Effector CD4-positive, alpha-beta T cell (primary cell): ENCODE measurements around the gene CASP9.
"Not testable (repeated sequence)": the region's sequence is repeated elsewhere in the genome, so short reads cannot be mapped to it uniquely, and the experiment has no call there.

Source experiments
- DNase-seq: peaks from one replicate; pipeline ENCODE4 v3.0.0-alpha.2; 2020

CASP9 gene

GRCh38 chr1:15525050-15526020, 1.3 kb upstream of the CASP9 start:
- peak; percentile 99 for DNase-seq

DNA sequence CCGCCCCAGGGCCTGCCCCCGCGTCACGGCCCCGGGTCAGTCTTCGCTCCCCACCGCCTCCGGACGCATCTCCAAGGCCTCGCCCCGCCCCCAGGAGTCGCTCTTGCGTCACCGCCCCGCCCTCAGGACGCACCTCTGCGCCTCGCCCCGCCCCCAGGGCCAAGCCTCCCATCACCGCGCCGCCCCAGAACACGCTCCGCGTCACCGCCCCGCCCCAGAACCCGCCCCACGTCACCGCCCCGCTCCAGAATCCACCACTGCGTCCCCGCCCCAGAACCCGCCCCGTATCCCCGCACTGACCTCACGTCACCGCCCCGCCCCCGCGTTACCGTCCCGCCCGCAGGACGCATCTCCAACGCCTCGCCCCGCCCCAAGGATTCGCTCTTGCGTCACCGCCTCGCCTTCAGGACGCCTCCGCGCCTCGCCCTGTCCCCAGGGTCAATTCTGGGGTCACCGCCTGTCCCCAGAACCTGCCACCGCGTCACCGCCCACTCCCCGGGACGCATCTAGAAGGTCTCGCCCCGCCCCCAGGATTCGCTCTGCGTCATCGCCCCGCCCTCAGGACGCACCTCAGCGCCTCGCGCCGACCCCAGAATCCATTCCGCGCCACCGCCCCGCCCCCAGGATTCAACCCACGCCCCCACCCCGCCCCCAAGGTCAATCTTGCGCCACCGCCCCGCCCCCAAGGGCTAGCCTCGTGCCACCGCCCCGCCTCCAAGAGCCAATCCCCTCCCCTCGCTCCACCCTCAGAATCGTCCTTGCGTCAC, 451 bp upstream of the CASP9 start:
- DNase-seq, result peak; percentile 98

GRCh38 chr1:15523104-15524020, 653 bp downstream of the CASP9 start:
- no peak for DNase-seq

DNA sequence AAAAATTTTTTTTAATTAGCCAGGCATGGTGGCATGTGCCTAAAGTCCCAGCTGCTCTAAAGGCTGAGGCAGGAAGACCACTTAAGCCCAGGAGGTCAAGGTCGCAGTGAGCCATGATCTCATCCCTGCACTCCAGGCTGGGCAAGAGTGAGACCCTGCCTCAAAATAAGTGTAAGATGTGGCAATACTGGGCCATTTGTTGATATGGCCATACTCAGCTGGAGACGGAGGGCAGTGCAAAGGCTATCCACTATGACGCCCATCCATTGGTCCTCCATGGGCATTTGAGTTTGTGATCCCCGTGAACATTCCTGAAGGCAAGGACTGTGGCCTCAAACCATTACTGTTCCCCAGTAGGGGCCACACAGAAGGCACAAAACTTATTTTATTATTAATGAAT, 1.5 kb downstream of the CASP9 start:
- DNase-seq, result no peak

GRCh38 chr1:15521206-15521906, 2.7 kb downstream of the CASP9 start:
- not testable (repeated sequence) for DNase-seq

DNA sequence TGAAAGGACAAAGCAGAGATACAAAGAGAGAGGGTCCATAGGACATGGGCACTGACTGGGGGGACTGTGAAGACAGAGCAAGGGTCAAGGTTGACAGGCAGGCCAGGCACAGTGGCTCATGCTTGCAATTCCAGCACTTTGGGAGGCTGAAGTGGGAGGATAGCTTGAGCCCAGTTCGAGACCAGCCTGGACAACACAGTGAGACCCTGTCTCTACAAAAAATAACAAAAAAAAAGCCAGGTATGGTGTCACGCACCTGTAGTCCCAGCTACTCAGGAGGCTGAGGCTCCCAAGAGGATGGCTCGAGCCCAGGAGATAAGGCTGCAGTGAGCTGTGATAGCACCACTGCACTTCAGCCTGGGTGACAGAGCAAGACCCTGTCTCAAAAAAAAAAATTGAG, 4.4 kb downstream of the CASP9 start:
- DNase-seq, result no peak

GRCh38 chr1:15515022-15515663, 8.9 kb downstream of the CASP9 start:
- no peak for DNase-seq

DNA sequence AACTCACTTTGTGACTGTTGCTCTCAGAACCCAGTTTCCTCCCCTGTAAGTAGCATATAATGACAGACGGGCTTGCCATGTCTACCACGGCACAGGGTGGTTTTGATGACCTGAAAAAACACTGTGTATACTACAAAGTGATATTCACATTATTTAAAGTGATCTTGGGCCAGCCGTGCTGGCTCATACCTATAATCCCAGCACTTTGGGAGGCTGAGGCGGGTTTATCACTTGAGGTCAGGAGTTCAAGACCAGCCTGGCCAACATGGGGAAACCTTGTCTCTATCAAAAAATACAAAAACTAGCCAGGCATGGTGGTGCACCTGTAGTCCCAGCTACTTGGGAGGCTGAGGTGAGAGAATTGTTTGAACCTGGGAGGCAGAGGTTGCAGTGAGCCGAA, 9.5 kb downstream of the CASP9 start:
- DNase-seq, result not testable (repeated sequence)

- no peak for DNase-seq
Measured at GRCh38 chr1:15513919-15514318, 10.1 kb downstream of the CASP9 start.

GRCh38 chr1:15513192-15513591, 10.8 kb downstream of the CASP9 start:
- DNase-seq, result no peak

- DNase-seq, result no peak
Measured at GRCh38 chr1:15510611-15511405, 13.2 kb downstream of the CASP9 start.

GRCh38 chr1:15509586-15509985, 14.4 kb downstream of the CASP9 start:
- DNase-seq, result no peak

DNA sequence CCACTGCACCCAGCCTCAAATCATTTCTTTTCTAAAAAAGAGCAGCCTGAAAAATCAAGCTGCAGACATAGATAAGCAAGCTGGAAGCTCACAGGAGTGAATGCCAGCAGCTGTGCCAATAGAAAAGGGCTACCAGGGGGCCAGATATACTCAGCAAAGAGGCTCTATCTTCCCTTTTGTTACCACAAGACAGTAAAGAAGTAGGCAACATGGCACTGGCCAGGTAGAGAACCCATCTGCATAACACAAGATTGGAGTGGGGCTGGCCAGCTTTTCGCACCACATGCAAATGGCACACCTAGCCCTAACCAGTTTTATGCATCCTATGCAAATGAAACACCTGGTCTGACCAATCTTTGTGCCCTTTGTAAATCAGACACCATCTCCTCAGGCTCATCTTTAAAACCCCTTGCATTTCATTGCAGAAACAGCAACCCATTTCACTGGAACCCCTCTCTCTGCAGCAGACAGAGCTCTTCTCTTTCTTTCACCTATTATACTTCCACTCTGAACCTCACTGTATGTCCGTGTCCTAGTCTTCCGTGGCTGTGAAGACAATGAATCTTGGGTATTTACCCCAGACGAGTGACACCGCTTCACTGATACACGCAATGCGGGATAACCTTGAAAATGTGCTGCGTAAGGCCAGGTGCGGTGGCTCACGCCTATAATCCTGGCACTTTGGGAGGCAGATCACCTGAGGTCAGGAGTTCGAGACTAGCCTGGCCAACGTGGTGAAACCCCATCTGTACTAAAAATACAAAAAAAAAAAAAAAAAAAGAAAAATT, 15.1 kb downstream of the CASP9 start:
- DNase-seq, result no peak

- DNase-seq, result no peak
Measured at GRCh38 chr1:15507278-15507677, 16.7 kb downstream of the CASP9 start.

GRCh38 chr1:15506831-15507230, 17.2 kb downstream of the CASP9 start:
- DNase-seq, result no peak

DNA sequence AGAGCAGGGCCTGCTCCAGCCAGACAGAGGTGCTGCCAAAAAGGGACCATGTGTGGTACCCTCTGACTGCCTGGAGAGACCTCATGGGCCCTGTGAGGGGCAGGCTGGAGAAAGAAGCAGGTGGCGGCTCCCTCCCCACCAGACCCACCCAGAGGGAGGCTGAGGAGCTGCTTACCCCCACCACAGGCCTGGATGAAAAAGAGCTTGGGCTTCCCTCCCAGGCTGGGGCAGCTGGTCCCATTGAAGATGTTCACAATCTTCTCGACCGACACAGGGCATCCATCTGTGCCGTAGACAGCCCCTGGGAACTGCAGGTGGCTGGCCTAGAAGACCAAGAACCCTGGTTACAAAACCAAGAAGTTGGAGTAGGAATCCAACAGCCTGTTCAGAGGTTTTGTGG, 19.6 kb downstream of the CASP9 start:
- DNase-seq, result no peak

- peak; percentile 19 for DNase-seq
Measured at GRCh38 chr1:15501208-15502032, 22.6 kb downstream of the CASP9 start.

DNA sequence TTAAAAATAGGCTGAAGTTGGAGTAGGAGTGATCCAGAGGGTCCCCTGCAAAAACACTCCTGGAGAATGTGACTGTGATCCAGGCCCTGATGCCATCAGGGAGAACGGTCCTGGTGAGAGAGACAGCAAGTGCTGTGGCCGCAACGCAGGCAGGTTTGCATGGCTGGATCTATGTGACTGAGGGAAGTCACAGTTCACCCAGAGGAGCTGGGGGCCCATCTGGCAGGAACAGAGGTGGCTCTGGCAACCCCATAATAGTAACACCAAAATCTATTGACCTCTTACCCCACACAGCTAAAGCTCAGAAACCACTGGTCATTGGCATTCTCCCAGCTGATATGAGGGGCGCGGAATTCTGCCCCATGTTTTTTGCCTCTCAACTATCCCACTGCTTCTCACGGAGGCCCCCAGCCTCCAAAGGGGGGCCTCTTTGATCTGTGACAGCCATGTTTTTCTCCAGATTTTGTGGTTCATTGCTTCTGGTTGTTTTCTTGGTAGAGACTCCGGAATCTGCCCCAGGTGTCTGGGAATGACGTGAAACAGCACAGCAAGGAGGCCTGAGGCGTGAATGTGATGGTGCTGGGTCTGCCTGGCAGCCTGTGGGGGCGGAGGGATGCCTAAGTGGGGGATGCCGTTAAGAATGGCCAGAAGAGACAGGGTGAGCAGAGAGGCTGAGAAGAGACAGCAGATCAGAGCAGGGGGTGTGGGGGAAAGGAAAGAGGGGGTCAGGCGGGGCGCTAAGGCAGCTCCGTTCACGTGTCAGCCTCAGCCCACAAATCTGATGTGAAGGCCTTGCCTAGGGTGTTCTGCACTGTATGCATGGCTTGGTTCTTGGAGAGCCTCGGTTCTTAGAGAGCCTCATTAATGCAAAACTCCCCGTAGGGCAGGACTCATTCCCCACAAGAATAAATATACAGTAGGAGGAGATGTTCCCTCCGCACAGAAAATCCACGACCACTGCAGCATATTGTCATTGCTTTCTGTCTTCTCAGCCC, 23.5 kb downstream of the CASP9 start:
- DNase-seq, result no peak
